SK-N-MC (cell line): ENCODE results near the gene BAK1.

Experiments
- EZH2 ChIP-seq: fragments of 200-600 bp; sonication (generic); IDR thresholded peaks from one replicate; pipeline ENCODE4 v1.6.1; 2017; ENCODE audit warnings: antibody characterized with exemption
- FOXP2 ChIP-seq: optimal IDR thresholded peaks from 2 replicates; pipeline ENCODE3; 2011; ENCODE audit warnings: mild to moderate bottlenecking, moderate library complexity; ENCODE audit not compliant: insufficient read depth; ENCODE audit errors: extremely low read length, control extremely low read depth
- POLR2AphosphoS5 ChIP-seq: IDR thresholded peaks from 2 replicates; pipeline ENCODE4 v1.6.1; 2012; ENCODE audit warnings: mild to moderate bottlenecking, low read depth, low read length, borderline replicate concordance

DNA sequence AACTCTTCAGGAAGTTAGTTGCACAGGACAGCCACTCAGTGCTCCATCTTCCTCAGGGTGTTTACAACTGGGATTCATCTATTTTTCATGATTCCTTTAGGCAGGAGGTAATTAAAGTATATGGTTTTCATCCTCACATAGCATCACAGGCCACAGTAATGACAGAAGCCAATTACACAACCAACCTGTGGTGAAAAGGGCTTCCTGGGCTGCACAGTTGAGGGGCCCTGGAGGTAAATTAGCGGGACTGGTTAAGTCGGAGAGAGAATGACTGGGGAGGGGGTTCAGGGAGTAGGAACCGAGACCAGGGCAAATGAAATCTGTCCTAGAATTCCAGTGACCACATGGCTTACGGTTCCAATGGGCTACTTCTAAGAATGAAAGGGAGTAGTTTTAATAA, 37.0 kb downstream of the BAK1 start:
- TF ChIP-seq POLR2AphosphoS5 (no peak), EZH2 (no peak), FOXP2 (peak; percentile 28)
